ENCODE data around the gene SLC29A2. TPM values are rescaled to one million over a fixed set of nuclear protein-coding genes. Genes with fewer than 3 reads are reported as not detected.

The SLC29A2 gene
- polyA plus RNA-seq, 2 donors, result 4.7 to 7.8 TPM

GRCh38 chr11:66366844-66367477, 4.6 kb downstream of the SLC29A2 start:
- peaks cover 0 to 15% of the 10 kb centered on the region in 2 donors for H3K36me3 ChIP-seq (ENCODE audit: control insufficient read depth in 2 of 2, insufficient read depth in 2 of 2, low read length in 1 of 2)
- 93% methylated on average over 8 of the region's 8 CpGs for WGBS, 2 donors

DNA sequence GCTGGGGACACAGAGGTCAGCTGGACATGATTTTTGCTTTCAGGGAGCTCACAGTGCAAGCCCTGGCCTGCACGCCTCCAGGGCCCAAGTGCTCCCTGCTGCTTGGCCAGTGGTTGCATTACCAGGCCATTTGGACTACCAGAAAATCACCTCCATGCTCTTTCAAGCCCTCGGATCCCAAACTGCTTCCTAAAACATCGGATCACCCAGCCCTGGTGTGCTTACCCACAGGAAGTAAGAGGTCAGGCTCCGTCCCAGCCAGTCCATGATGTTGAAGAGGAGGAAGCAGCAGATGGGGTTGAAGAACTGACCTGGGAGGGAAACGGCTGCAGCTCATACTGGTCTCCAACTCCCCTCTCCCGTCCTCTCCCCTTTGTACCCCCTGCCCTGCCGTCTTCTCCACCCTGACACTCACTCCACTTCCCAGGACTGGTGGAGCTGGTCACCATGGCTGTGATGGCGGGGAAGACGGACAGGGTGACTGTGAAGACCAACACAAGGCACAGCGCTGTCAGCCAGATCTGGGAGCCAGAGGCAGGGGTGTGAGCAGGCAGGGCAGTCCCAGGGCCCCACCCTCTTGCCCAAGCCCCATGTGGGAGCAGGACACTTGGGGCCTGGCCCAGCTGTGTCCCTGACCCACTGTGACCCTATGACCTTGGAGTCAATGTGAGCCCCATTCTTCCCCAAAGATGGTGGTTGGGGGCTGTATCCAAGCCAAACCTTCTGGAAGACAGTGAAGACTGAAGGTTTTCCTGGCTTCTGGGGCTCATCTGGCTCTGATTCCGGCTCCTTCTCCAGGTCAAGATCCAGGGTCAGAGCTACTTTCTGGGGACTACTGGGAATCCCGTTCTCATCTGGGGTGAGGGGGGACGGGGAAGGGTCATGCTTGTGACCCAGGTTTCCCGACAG, 5.6 kb downstream of the SLC29A2 start:
- Histone ChIP-seq H3K4me1 (ENCODE audit: control insufficient read depth in 2 of 2, insufficient read depth in 2 of 2, low read length in 1 of 2) (peaks cover 4 to 7% of the 10 kb centered on the region in 2 donors), H3K9me3 (ENCODE audit: control insufficient read depth in 2 of 2, insufficient read depth in 1 of 2, low read depth in 1 of 2, low read length in 1 of 2) (no peaks in the 10 kb centered on the region), H3K36me3 (ENCODE audit: control insufficient read depth in 2 of 2, insufficient read depth in 2 of 2, low read length in 1 of 2) (peaks cover 0 to 15% of the 10 kb centered on the region in 2 donors), H3K27ac (ENCODE audit: low read depth in 2 of 2, low read length in 1 of 2) (no peak overlapping the region), H3K27me3 (ENCODE audit: control insufficient read depth in 1 of 2, insufficient read depth in 2 of 2, low read length in 2 of 2) (no peaks in the 10 kb centered on the region), H3K4me3 (ENCODE audit: low read depth in 1 of 2, low read length in 2 of 2) (no peak overlapping the region)
- 79 to 81% methylated on average over 14 of the region's 14 CpGs for WGBS, 2 donors

More at GRCh38 chr11:66366844-66367477, 4.6 kb downstream of the SLC29A2 start:
- no peak overlapping the region for H3K27ac ChIP-seq (ENCODE audit: low read depth in 2 of 2, low read length in 1 of 2)
- H3K9me3 ChIP-seq (ENCODE audit: control insufficient read depth in 2 of 2, insufficient read depth in 1 of 2, low read depth in 1 of 2, low read length in 1 of 2), result no peaks in the 10 kb centered on the region
- H3K4me1 ChIP-seq (ENCODE audit: control insufficient read depth in 2 of 2, insufficient read depth in 2 of 2, low read length in 1 of 2), result peaks cover 4 to 7% of the 10 kb centered on the region in 2 donors
- no peak overlapping the region for H3K4me3 ChIP-seq (ENCODE audit: low read depth in 1 of 2, low read length in 2 of 2)
- no peaks in the 10 kb centered on the region for H3K27me3 ChIP-seq (ENCODE audit: control insufficient read depth in 1 of 2, insufficient read depth in 2 of 2, low read length in 2 of 2)

- 97% methylated on average over 6 of the region's 6 CpGs for WGBS, 2 donors
- Histone ChIP-seq H3K27me3 (ENCODE audit: control insufficient read depth in 1 of 2, insufficient read depth in 2 of 2, low read length in 2 of 2) (no peaks in the 10 kb centered on the region), H3K4me1 (ENCODE audit: control insufficient read depth in 2 of 2, insufficient read depth in 2 of 2, low read length in 1 of 2) (peaks cover 4 to 7% of the 10 kb centered on the region in 2 donors), H3K9me3 (ENCODE audit: control insufficient read depth in 2 of 2, insufficient read depth in 1 of 2, low read depth in 1 of 2, low read length in 1 of 2) (no peaks in the 10 kb centered on the region), H3K4me3 (ENCODE audit: low read depth in 1 of 2, low read length in 2 of 2) (no peak overlapping the region), H3K36me3 (ENCODE audit: control insufficient read depth in 2 of 2, insufficient read depth in 2 of 2, low read length in 1 of 2) (peaks cover 0 to 17% of the 10 kb centered on the region in 2 donors), H3K27ac (ENCODE audit: low read depth in 2 of 2, low read length in 1 of 2) (no peak overlapping the region)
These were observed 6.4 kb downstream of the SLC29A2 start for GRCh38 chr11:66365166-66365565.

GRCh38 chr11:66363805-66364535, 7.6 kb downstream of the SLC29A2 start:
- Histone ChIP-seq H3K4me1 (ENCODE audit: control insufficient read depth in 2 of 2, insufficient read depth in 2 of 2, low read length in 1 of 2) (peaks cover 3 to 4% of the 10 kb centered on the region in 2 donors), H3K36me3 (ENCODE audit: control insufficient read depth in 2 of 2, insufficient read depth in 2 of 2, low read length in 1 of 2) (peaks cover 0 to 17% of the 10 kb centered on the region in 2 donors), H3K27ac (ENCODE audit: low read depth in 2 of 2, low read length in 1 of 2) (no peak overlapping the region), H3K4me3 (ENCODE audit: low read depth in 1 of 2, low read length in 2 of 2) (no peak overlapping the region), H3K27me3 (ENCODE audit: control insufficient read depth in 1 of 2, insufficient read depth in 2 of 2, low read length in 2 of 2) (no peaks in the 10 kb centered on the region), H3K9me3 (ENCODE audit: control insufficient read depth in 2 of 2, insufficient read depth in 1 of 2, low read depth in 1 of 2, low read length in 1 of 2) (no peaks in the 10 kb centered on the region)
- WGBS, 2 donors, result 75 to 82% methylated on average over 15 of the region's 15 CpGs

GRCh38 chr11:66363187-66363601, 8.4 kb downstream of the SLC29A2 start:
- Histone ChIP-seq H3K27ac (ENCODE audit: low read depth in 2 of 2, low read length in 1 of 2) (no peak overlapping the region), H3K27me3 (ENCODE audit: control insufficient read depth in 1 of 2, insufficient read depth in 2 of 2, low read length in 2 of 2) (no peaks in the 10 kb centered on the region), H3K4me1 (ENCODE audit: control insufficient read depth in 2 of 2, insufficient read depth in 2 of 2, low read length in 1 of 2) (peaks cover 3 to 4% of the 10 kb centered on the region in 2 donors), H3K36me3 (ENCODE audit: control insufficient read depth in 2 of 2, insufficient read depth in 2 of 2, low read length in 1 of 2) (peaks cover 0 to 12% of the 10 kb centered on the region in 2 donors), H3K9me3 (ENCODE audit: control insufficient read depth in 2 of 2, insufficient read depth in 1 of 2, low read depth in 1 of 2, low read length in 1 of 2) (no peaks in the 10 kb centered on the region), H3K4me3 (ENCODE audit: low read depth in 1 of 2, low read length in 2 of 2) (no peak overlapping the region)
- WGBS, 2 donors, result 55 to 71% methylated on average over 14 of the region's 14 CpGs

GRCh38 chr11:66362481-66363147, 8.9 kb downstream of the SLC29A2 start:
- Histone ChIP-seq H3K36me3 (ENCODE audit: control insufficient read depth in 2 of 2, insufficient read depth in 2 of 2, low read length in 1 of 2) (peaks cover 0 to 12% of the 10 kb centered on the region in 2 donors), H3K27me3 (ENCODE audit: control insufficient read depth in 1 of 2, insufficient read depth in 2 of 2, low read length in 2 of 2) (no peaks in the 10 kb centered on the region), H3K9me3 (ENCODE audit: control insufficient read depth in 2 of 2, insufficient read depth in 1 of 2, low read depth in 1 of 2, low read length in 1 of 2) (no peaks in the 10 kb centered on the region), H3K4me1 (ENCODE audit: control insufficient read depth in 2 of 2, insufficient read depth in 2 of 2, low read length in 1 of 2) (peaks cover 3 to 4% of the 10 kb centered on the region in 2 donors), H3K4me3 (ENCODE audit: low read depth in 1 of 2, low read length in 2 of 2) (no peak overlapping the region), H3K27ac (ENCODE audit: low read depth in 2 of 2, low read length in 1 of 2) (no peak overlapping the region)
- 81 to 84% methylated on average over 9 of the region's 9 CpGs for WGBS, 2 donors

- peaks cover 0 to 7% of the 10 kb centered on the region in 2 donors for H3K36me3 ChIP-seq (ENCODE audit: control insufficient read depth in 2 of 2, insufficient read depth in 2 of 2, low read length in 1 of 2)
- no peaks in the 10 kb centered on the region for H3K27me3 ChIP-seq (ENCODE audit: control insufficient read depth in 1 of 2, insufficient read depth in 2 of 2, low read length in 2 of 2)
- 72 to 78% methylated on average over 6 of the region's 6 CpGs for WGBS, 2 donors
- no peaks in the 10 kb centered on the region for H3K9me3 ChIP-seq (ENCODE audit: control insufficient read depth in 2 of 2, insufficient read depth in 1 of 2, low read depth in 1 of 2, low read length in 1 of 2)
- H3K4me3 ChIP-seq (ENCODE audit: low read depth in 1 of 2, low read length in 2 of 2), result no peak overlapping the region
- H3K27ac ChIP-seq (ENCODE audit: low read depth in 2 of 2, low read length in 1 of 2), result no peak overlapping the region
- peaks cover 3 to 4% of the 10 kb centered on the region in 2 donors for H3K4me1 ChIP-seq (ENCODE audit: control insufficient read depth in 2 of 2, insufficient read depth in 2 of 2, low read length in 1 of 2)
These were observed 10.0 kb downstream of the SLC29A2 start for GRCh38 chr11:66361502-66361941.

GRCh38 chr11:66360406-66361073, 11.0 kb downstream of the SLC29A2 start:
- 94% methylated on average over 15 of the region's 15 CpGs for WGBS, 2 donors
- H3K4me3 ChIP-seq (ENCODE audit: low read depth in 1 of 2, low read length in 2 of 2), result no peak overlapping the region
- no peaks in the 10 kb centered on the region for H3K27me3 ChIP-seq (ENCODE audit: control insufficient read depth in 1 of 2, insufficient read depth in 2 of 2, low read length in 2 of 2)
- H3K36me3 ChIP-seq (ENCODE audit: control insufficient read depth in 2 of 2, insufficient read depth in 2 of 2, low read length in 1 of 2), result peaks cover 0 to 7% of the 10 kb centered on the region in 2 donors
- H3K4me1 ChIP-seq (ENCODE audit: control insufficient read depth in 2 of 2, insufficient read depth in 2 of 2, low read length in 1 of 2), result peaks cover 3 to 4% of the 10 kb centered on the region in 2 donors
- H3K9me3 ChIP-seq (ENCODE audit: control insufficient read depth in 2 of 2, insufficient read depth in 1 of 2, low read depth in 1 of 2, low read length in 1 of 2), result no peaks in the 10 kb centered on the region
- H3K27ac ChIP-seq (ENCODE audit: low read depth in 2 of 2, low read length in 1 of 2), result no peak overlapping the region

All from esophagus (tissue), 2 donors.